ENCODE measurements around the gene PFKFB3.

Gene PFKFB3

GRCh38 chr10:6202684-6203330 is at the start of gene PFKFB3:
Gene PFKFB3 (plus strand): TSS chr10:6202932. CDS start chr10:6203261, 329 bp downstream.
- DNase-seq (ENCODE audit: low read depth): peak; percentile 78
- peak; percentile 65 for TF ChIP-seq CTCF (IDR thresholded peaks at IDR 0.05; ENCODE audit: control insufficient read depth, insufficient read depth, low read depth, low read length, missing control alignments)
- peak within 1 kb of the TSS; percentile 77 for H3K4me3 ChIP-seq (ENCODE audit: control insufficient read depth, low read depth, low read length)

GRCh38 chr10:6153845-6154244 is 48.9 kb upstream of the PFKFB3 start:
- no peak for TF ChIP-seq CTCF (IDR thresholded peaks at IDR 0.05; ENCODE audit: control insufficient read depth, insufficient read depth, low read depth, low read length, missing control alignments)
- DNase-seq (ENCODE audit: low read depth): no peak
- H3K4me3 ChIP-seq (ENCODE audit: control insufficient read depth, low read depth, low read length): no peak overlapping the region

GRCh38 chr10:6154566-6154965 is 48.2 kb upstream of the PFKFB3 start:
- DNase-seq (ENCODE audit: low read depth): no peak
- TF ChIP-seq CTCF (IDR thresholded peaks at IDR 0.05; ENCODE audit: control insufficient read depth, insufficient read depth, low read depth, low read length, missing control alignments): no peak
- no peak overlapping the region for H3K4me3 ChIP-seq (ENCODE audit: control insufficient read depth, low read depth, low read length)

- no peak for DNase-seq (ENCODE audit: low read depth)
- TF ChIP-seq CTCF (IDR thresholded peaks at IDR 0.05; ENCODE audit: control insufficient read depth, insufficient read depth, low read depth, low read length, missing control alignments): no peak
- H3K4me3 ChIP-seq (ENCODE audit: control insufficient read depth, low read depth, low read length): no peak overlapping the region
These were observed 44.5 kb upstream of the PFKFB3 start for GRCh38 chr10:6158276-6158675.

GRCh38 chr10:6161921-6162320 is 40.8 kb upstream of the PFKFB3 start:
- no peak overlapping the region for H3K4me3 ChIP-seq (ENCODE audit: control insufficient read depth, low read depth, low read length)
- TF ChIP-seq CTCF (IDR thresholded peaks at IDR 0.05; ENCODE audit: control insufficient read depth, insufficient read depth, low read depth, low read length, missing control alignments): no peak
- no peak for DNase-seq (ENCODE audit: low read depth)

GRCh38 chr10:6162589-6163356 is 40.0 kb upstream of the PFKFB3 start:
- DNase-seq (ENCODE audit: low read depth): no peak
- TF ChIP-seq CTCF (IDR thresholded peaks at IDR 0.05; ENCODE audit: control insufficient read depth, insufficient read depth, low read depth, low read length, missing control alignments): no peak
- H3K4me3 ChIP-seq (ENCODE audit: control insufficient read depth, low read depth, low read length): peak overlapping the region; percentile 64; the same call in 1 of the 2 replicates

Data from AG09309 (cell line).